GF-D8 (cell line): ENCODE measurements around the gene UBE2Q2.
A peak's percentile ranks its signal among the peaks of the same experiment; 100 is the strongest.
"Not testable (repeated sequence)": the region's sequence is repeated elsewhere in the genome, so short reads cannot be mapped to it uniquely, and the experiment has no call there.

Experiments
- DNase-seq: peaks from one replicate; lab custom pipeline; 2025; lab: John Stamatoyannopoulos, UW

The UBE2Q2 gene

DNA sequence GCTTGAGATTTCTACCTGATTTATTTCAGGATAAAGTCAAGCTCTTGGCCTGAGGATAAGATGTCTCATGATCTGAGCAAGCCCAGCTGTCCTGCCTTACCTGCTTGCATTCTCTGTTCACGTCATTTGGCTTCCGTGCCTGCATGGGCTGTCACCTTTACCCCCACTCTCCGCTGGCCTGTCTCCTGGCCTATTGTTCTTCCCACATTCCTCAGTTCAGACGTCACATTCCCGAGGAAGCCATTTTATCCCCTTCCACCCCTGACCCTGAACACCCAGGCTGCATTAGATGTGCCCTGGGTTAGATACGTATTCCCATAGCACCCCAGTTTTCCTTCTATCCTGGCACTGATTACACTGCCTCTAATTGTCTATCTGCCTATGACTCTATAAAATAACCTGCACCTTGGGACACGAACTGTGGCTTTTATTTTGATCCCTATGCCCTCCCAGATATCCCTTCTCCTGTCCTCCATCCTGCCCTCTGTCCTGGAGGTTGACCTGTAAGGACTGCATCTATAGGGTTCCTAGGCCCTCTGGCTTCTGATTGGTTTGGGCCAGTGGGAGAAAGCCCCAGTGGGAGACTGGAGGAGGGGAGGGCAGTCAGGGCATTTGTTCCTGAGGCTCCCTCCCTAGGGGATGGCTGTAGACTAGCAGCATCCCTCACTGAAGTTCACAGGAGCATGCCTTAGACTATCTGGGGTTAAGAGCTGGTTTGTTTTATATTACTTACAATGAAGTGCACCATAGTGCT, 19.2 kb upstream of the UBE2Q2 start:
- DNase-seq = no peak

DNA sequence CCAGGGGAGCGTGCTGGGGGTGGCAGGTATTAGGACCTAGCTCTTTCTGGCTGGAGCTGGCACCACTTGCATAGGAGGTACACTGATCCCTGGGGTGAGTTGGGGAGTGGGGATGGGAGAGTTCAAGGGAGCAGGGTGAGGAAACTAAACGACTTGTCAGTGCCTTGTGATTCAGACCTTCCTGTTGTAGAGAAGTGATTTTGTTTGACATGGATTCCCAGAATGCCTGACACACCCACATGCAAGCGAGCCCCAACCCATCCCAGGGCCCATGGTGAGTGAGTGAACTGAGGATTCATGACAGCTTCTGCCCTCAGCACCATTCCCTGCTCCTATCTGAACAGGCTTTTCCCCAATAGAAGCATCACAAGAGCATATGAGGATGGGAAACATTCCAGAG, 15.6 kb upstream of the UBE2Q2 start:
- no peak for DNase-seq

DNA sequence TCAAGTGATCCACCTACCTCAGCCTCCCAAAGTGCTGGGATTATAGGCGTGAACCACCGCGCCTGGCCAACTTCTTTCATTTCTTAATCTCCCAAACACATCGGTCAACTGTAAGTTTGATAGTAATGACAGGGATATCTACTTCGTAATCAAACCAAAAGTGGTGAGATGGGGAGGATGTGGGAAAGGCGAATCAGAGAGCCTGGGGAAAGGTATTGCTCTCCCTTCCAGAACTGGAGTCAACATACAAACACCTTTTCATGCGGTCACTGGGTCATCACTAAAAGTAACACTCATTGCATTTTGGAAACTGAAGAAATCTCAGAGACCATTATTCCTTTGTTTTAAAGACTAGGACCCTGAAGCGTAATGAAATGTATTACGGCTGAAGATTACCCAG, 14.8 kb upstream of the UBE2Q2 start:
- no peak for DNase-seq

DNA sequence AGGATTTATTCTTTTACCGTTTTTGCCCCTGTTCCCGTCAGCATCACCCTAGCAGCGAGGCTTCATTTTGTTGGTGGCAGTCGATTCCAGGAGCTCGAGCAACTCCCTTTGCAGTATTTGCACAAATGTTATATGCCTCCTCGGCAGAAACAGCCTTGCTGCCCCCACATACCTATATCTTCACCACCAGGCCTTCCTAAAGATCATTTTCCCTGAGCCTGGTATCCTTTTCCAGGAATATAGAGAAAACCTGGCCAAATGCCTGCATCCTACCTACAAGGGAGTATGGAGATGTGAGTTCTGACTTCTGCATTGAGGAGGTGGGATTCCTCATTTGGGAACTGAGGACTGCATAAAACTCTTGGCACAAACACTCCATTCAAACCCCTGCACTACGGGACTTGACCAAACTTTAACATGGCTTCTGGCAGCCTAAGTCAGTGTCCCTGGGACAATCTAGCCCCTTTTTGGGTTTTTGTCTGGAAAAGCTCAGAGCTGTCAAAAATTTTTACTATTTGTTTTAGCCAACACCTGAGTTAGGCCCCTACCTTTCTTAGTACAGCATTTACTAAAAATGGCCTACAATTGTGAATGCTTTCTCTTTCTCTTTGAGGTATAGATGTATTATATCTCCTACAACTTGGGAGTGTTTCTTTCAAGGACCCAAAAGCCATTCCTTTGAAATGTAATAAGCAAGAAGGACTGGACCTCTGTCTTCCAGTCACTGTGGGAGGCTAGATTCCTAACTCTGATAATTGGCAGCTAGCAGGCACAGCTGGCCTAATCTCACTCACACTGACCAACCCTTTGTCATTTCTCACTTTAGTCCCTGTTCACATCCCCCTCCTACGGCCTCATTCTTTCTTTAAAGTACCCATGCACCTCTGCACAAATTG, 12.1 kb upstream of the UBE2Q2 start:
- DNase-seq = no peak

DNA sequence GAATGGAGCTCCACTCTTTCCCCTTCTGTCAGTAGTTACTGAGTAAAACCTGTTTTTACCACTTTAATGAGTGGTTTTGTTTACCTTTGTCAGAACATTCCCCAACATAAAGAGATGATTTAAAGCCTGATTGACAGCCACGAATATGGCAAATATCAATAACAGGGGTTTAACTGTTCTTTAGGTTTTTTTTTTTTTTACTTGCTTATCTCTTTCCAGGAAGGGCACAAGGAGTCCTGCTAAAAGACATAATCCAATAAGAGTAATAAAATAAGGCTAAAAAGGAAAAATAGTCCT, 11.5 kb upstream of the UBE2Q2 start:
- DNase-seq = no peak

DNA sequence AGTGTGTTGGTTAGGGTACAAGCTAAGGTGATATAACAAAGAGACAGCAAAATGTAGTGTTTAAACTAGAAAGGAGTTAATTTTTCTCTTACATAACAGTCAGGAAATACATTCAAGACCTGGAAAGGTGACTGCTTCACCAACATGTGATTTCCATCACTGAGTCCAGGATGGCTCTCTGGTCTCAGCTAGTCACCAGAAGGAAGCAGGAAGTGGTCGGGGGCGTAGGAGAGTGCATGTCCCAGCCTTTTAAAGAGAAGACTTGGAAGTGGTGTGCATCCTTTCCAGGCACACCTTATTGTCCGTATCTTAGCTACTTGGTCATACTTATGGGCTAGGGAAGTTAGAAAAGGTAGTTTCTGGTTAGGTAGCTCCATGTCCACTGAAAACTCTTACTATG, 11.1 kb upstream of the UBE2Q2 start:
- DNase-seq = no peak

DNA sequence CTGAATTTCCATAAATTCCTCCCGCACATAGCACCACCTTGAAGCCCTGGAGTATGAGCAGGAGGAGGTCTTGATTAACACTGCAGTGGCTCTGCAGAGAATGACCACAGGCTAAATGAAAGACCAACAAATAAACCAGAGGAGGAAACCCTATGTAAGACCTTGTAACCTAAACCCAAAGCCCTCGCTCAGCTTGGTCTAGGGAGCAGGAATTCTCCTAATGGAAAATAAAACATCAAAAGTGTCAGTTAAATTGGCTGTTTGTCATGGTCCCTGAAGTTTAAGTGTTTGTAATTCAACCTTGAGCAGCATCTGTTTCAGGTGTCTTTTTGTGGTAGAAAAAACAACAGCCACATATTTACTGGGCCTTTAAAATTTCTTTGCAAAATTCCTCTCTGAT, 9.2 kb upstream of the UBE2Q2 start:
- DNase-seq = no peak

DNA sequence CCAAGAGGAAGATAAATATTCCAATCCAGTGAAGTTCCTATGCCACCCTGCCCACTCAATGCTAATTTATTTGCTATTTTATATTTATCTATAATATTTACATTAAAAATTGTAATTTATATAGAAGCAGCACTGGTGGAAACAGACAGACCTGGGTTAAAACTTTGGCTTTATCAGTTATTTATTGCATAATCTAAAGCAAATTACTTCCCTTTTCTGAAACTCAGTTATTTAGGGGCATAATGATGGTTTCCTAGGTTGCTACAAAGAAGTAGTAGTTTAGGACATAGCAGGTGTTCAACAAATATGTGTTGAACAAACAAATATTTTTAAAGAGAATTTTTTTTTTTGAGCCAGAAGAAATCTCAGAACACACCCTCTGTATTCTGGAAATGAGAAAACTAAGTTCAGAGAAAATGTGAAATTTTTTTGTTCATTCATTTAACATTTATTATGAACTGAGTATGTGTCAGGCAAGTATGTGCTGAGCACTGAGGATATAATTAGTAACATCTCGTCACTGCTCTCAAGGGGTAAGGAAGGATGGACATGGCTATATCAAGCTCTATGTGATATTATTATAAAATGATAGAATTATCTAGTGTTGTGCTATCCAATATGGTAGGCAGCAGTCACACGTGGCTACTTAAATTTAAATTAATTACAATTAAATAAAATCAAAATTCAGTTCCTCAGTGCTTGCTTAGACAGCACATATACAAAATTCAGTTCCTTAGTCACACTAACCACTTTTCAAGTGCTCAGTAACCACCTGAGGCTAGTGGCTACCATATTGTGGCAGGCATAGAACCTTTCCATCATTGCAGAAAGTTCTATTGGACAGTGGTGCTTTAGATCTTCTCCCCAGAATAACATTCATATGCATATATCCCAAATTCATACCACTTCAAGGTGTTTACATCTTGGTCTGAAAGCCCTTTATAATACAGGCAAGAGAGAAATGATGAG, 7.0 kb upstream of the UBE2Q2 start:
- peak; percentile 26 for DNase-seq

DNA sequence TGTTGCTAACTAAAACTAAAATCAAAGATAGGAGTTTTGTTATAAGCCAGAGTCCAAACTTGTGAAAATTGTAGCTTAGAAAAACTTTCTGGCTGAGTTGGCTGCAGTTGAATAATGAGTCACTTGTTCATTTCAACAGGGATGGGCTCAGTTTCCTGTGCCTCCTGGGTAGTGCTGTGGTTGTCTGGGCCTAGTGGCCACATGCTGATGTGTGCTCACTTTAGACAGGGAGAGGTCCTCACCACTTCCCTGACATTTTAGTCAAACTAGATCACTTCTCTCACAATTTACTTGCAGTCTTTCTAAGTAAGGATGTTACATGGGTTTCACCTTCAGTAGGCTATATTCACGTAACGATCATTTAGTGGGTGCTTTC, 6.3 kb upstream of the UBE2Q2 start:
- DNase-seq = peak; percentile 43

DNA sequence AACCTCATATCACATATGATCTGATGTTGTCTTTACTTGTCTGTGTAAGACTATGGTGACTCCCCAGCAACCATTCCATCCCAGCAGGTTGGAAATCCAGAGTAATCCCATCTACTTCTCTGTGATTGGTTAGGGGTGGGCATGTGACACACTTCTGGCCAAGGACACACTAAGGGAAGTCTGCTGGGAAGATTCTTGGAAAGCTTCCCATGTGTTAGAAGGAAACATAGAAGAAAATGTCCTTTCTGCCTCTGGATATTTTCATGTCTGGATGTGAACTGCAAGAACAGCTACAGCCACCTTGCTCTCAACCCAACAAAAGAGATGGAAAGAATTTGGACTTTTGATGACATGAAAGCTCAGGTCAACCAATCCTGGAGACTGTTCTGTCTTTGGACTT, 2.6 kb upstream of the UBE2Q2 start:
- DNase-seq = no peak

DNA sequence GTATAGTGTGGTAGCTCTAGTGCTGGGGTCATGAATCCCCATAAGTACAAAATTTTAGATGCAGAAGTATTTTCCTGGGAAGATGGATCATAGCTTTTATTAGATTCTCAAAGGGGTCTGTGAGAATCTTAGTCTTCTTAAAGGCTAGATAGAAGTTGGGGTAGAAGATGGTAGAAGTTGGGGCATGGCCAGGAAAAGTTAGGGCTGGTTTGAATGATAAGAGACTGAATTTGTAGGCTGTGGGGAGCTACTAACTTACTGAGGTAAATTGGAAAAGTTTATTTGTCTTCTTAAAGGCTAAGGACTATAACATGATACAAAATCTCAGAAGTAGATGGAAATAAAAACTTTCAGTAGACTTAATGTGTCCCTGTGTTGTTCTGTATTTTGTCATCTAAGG, 1.6 kb upstream of the UBE2Q2 start:
- DNase-seq = no peak

DNA sequence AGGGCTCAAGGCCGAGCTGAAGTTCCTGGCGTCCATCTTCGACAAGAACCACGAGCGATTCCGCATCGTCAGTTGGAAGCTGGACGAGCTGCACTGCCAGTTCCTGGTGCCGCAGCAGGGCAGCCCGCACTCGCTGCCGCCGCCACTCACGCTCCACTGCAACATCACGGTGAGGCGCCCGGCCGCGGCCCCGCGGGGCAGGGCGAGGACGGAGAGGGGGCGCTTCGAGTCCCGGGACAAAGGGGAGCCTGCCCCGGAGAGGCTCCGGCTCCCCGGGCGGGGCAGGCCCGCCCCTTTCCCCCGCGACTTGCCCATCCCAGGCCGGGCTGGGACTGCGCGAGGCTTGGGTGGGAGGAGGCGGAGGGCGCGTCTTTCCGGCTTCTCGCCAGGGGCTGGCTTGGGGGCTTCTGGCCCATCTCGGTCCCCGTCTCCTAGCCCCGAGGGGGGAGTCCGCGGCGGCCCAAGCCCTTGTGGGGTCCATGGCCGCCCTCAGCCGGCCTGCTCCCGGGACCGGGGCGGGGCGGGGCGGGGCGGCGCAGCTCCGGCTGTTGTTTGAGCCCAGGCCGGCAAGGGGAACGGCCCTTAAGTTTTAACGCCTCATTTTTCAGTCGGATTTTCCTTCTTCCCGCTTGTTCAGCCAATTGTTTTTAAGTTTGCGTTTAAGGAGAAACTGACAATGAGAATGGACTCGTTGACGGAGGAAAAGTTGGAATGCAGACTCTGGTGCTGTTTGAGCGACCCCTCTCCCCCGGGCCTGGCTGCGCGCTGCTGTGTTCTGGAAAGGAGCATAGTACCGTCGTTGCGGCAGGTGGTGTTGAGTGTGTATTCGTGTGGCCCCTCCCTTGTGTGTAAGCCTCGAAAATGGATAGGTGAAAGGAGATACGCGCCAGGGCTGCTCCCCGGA, 683 bp downstream of the UBE2Q2 start:
- DNase-seq = no peak

DNA sequence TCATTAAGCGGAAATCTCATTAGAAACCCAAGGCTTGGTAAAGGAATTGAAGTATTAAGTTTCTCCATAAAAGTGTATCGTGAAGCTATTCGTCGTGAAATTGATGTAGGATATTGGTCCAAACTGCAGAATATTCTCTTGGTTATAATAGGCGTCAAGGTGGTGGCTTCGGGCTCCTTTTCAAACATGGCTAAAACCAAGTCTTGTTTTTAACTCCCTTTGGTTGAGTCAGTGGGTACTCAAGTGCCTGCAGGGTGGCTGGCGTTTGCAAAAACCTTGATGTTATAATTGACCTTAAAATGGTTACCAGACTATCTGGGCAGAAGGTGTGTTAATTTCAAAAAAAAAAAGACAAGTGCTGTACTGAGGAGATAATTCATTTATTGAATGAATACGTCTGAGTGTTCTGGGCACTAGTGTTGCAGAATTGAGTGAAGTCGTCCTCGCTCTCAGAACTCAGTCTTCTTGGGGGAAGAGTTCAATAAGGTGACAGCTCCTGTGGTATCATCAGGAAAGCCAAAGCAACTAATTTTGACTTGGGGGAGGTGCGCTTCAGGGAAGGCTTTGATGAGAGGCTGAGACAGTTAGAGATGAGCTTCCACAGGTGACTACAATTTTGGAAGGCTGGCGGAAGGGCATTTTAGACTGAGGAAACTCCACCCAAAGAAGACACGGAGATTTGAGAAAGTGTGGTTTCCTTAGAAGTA, 1.5 kb downstream of the UBE2Q2 start:
- DNase-seq = no peak

DNA sequence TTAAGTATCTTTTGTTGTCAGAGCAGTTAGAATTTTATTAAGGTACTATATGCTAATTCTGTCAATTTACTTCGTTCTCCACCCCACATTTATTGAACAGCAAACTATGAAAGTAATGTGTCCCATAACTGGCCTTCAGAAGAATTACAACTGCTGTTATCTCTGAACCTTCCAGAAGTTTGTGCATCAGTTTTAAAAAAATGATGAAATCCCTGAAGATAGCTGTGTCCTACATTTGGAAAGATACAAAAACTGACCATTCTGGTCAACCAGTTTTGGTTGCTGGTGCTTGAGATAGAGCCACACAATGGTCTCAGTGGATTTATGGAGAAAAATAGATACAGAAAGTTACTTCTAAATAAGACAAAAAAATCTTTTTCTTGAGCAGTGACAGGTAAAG, 5.9 kb downstream of the UBE2Q2 start:
- DNase-seq = no peak

DNA sequence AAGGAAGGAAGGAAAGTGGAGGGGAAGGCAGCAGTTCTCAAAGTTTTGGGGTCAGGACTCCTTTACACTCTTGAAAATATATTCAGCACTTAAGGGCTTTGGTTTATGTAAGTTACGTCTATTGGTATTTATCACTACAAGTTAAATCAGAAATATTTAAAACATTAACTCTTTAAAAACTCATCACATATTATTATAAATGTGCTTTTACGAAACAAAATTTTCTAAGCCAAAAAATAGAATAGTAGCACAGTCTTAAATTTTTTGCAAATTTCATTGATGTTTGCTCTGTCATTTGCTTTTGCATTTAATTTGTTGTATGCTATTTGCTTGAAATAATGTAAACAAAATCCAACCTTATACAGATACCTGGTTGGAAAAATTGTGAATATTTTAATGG, 7.5 kb downstream of the UBE2Q2 start:
- DNase-seq = no peak

DNA sequence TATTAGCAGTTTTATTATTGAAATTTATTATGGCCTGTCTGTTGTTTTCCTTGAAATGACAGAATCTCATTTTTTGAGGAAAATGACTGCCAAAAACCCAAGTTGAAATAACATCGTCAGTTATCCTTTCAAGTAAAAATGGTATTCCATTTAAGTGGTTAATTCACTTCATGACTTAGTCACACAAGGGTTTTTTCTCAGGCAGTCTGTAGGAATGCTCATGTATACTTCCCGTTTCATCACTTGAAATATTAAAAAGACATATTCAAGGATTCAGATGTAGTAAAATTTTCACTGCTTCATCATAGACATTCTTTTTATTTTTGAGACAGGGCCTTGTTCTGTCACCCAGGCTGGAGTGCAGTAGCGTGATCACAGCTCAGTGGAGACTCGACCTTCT, 8.3 kb downstream of the UBE2Q2 start:
- not testable (repeated sequence) for DNase-seq

DNA sequence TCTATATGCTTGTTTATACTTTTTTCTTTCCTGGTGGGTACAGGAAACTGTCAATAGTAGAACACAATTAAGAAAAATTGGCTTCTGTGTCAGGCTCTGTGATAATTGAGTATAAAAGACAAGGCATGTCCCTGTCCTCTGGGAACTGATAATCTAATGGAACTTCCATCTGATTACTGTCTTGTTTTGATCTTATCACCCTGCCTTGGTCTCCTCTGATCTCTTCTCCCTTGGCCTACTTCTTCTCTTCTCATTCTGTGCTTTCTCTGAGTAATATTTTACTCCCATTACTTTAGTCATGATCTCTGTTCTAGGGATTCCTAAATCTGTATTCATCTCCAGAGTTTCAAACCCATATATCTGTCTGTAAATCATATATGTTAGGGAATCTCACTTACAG, 14.6 kb downstream of the UBE2Q2 start:
- no peak for DNase-seq

DNA sequence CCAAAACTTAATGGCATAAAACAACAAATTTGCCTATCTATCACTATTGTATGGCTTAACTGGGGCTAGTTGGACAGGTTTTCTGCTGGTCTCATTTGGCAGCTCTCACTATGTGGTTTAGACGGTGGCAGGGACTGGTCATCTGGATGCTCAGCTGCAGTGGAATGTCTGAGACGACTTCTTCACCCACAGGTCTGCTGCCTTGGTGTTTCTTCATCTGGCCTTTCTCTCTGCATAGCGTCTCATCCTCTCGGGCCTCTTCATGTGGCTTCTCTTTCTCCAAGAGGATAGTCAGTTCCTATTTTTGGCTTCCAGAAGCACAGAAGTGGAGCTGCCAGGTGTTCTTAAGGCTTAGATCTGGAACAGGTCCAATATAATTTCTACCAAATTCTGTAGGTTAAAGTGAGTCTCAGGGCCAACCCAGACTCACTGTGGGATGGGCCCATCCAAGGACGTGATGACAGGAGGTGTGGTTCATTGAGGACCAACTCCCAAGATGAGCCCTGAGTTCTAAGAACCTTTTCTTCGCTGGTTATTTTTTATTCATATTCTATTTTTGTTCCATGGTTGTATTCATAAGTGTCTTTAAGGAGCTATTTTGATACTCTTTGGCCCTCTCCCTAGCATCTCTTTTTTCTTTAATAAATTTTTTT, 18.6 kb downstream of the UBE2Q2 start:
- no peak for DNase-seq

DNA sequence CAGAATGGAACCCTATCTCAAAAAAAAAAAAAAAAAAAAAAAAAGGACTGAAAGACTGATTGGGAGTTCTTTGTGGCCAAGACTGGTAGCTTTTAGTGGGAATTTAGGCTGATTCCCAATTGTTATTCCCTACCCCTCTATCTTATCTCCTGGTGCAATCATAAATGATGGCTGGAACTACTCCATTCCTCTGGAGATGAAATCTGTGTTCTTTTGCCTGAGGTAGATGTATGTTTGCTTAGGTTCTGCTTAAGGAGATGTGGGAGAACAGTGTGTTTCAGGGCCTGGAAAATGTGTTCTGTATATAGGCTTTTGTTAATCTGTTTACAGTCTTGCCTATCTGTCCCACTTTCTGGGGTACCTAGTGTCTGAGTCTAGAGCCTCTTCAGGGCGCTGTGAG, 19.5 kb downstream of the UBE2Q2 start:
- DNase-seq = no peak
